ENCODE results near the gene PCNX3. TPM values are rescaled to one million over a fixed set of nuclear protein-coding genes. Genes with fewer than 3 reads are reported as not detected.
"Not testable (repeated sequence)": the region's sequence is repeated elsewhere in the genome, so short reads cannot be mapped to it uniquely, and the experiment has no call there.

The PCNX3 gene
- total RNA-seq, 1 experiment from 2014 or later: 72.8 TPM

DNA sequence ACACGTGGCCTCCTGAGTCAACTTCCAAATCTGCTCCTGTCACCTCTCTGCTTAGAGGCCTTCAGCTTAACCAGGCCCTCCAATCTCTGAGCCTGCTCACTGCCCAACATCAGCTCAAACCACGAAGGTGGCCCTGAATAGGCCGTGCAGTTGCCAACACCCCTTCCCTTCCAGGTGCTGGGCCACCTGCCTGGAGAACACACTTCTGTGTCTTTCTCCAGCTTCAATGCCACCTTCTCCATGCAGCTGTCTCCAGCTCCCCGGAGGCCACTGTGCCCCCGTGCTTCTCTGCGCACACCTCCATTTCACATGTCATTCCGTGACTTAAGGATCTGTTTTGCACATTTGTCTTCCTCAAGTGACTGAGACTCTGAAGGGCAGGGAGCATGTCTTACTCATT, 41.9 kb downstream of the PCNX3 start:
- Mint-ChIP-seq H3K27me3 (ENCODE audit: unreplicated experiment) (no peaks in the 10 kb centered on the region), H3K36me3 (ENCODE audit: insufficient read depth, unreplicated experiment) (peaks cover 85% of the 10 kb centered on the region), H3K4me3 (ENCODE audit: low read depth, unreplicated experiment) (no peak overlapping the region), H3K4me1 (ENCODE audit: low read depth, unreplicated experiment) (peaks cover 14% of the 10 kb centered on the region), H3K9me3 (ENCODE audit: low read depth, unreplicated experiment) (no peaks in the 10 kb centered on the region), H3K27ac (ENCODE audit: unreplicated experiment) (no peak overlapping the region)
- DNase-seq: no peak
- CTCF ChIA-PET: interaction anchor here (0.5 kb wide), 1 partner anchor 40 kb away, joined by 3 read pairs; no protein-coding TSS in a partner anchor
- no TSS peak for BruUV-seq (replicated peaks)
- TF ChIP-seq, protein P1, sequence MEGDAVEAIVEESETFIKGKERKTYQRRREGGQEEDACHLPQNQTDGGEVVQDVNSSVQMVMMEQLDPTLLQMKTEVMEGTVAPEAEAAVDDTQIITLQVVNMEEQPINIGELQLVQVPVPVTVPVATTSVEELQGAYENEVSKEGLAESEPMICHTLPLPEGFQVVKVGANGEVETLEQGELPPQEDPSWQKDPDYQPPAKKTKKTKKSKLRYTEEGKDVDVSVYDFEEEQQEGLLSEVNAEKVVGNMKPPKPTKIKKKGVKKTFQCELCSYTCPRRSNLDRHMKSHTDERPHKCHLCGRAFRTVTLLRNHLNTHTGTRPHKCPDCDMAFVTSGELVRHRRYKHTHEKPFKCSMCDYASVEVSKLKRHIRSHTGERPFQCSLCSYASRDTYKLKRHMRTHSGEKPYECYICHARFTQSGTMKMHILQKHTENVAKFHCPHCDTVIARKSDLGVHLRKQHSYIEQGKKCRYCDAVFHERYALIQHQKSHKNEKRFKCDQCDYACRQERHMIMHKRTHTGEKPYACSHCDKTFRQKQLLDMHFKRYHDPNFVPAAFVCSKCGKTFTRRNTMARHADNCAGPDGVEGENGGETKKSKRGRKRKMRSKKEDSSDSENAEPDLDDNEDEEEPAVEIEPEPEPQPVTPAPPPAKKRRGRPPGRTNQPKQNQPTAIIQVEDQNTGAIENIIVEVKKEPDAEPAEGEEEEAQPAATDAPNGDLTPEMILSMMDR (IDR thresholded peaks at IDR 0.05; ENCODE audit: unreplicated experiment): no peak
- intact Hi-C loops (cut with micrococcal nuclease; ENCODE audit: unreplicated experiment): no loop called here

DNA sequence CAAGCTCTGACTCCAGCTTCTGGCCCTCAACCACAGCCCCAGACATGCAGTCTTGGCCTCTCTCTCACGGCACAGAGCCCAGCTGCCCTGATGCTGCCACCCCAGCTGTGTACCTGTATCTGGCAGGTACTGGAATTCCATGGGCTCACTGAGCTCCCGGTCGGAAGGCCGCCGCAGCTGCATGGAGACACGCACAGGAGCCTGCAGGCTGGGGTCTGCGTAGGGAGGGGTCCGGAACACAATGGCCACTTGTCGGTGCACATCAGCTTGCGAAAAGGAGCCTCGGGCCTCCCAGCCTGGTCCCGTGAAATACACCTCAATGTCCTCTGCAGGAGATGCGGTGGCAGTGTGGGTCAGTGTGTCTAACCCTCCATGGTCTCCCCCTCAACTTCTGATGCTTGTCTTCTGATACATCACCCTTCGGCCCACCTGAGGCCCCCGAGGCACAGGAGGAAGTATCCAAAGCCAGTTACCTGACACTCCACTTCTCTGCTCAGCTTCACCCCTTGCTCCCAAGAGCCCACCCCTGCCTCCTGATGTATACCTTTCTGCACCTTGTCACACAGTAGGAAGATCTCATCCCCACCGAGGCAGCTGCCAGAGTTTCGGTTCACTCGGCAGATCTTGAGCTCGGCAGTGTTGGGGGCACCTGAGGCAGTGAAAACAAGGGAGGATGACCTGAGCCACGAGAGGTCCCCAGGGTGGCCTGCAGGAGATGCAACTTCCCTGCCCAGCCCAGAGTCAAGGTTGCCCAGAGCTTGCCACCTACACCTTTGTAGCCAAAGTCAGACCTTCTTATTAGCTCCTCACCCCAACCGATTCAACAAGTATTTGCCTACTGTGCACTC, 42.8 kb downstream of the PCNX3 start:
- peaks cover 6% of the 10 kb centered on the region for H3K4me1 Mint-ChIP-seq (ENCODE audit: low read depth, unreplicated experiment)
- no TSS peak for BruUV-seq (replicated peaks)
- intact Hi-C loops (cut with micrococcal nuclease; ENCODE audit: unreplicated experiment): no loop called here
- H3K9me3 Mint-ChIP-seq (ENCODE audit: low read depth, unreplicated experiment): no peaks in the 10 kb centered on the region
- CTCF ChIA-PET: no interaction called here
- H3K27me3 Mint-ChIP-seq (ENCODE audit: unreplicated experiment): no peaks in the 10 kb centered on the region
- DNase-seq: no peak
- TF ChIP-seq, protein P1 (IDR thresholded peaks at IDR 0.05; ENCODE audit: unreplicated experiment): no peak
- no peak overlapping the region for H3K27ac Mint-ChIP-seq (ENCODE audit: unreplicated experiment)
- H3K4me3 Mint-ChIP-seq (ENCODE audit: low read depth, unreplicated experiment): no peak overlapping the region
- peaks cover 84% of the 10 kb centered on the region for H3K36me3 Mint-ChIP-seq (ENCODE audit: insufficient read depth, unreplicated experiment)

GRCh38 chr11:65660038-65660437, 44.5 kb downstream of the PCNX3 start:
- no peak for DNase-seq
- Mint-ChIP-seq H3K27me3 (ENCODE audit: unreplicated experiment) (no peaks in the 10 kb centered on the region), H3K36me3 (ENCODE audit: insufficient read depth, unreplicated experiment) (peaks cover 77% of the 10 kb centered on the region), H3K4me1 (ENCODE audit: low read depth, unreplicated experiment) (peaks cover 8% of the 10 kb centered on the region), H3K9me3 (ENCODE audit: low read depth, unreplicated experiment) (no peaks in the 10 kb centered on the region), H3K27ac (ENCODE audit: unreplicated experiment) (no peak overlapping the region), H3K4me3 (ENCODE audit: low read depth, unreplicated experiment) (no peak overlapping the region)
- intact Hi-C loops (cut with micrococcal nuclease; ENCODE audit: unreplicated experiment): no loop called here
- TF ChIP-seq, protein P1 (IDR thresholded peaks at IDR 0.05; ENCODE audit: unreplicated experiment): no peak
- BruUV-seq (replicated peaks): no TSS peak
- CTCF ChIA-PET: no interaction called here

DNA sequence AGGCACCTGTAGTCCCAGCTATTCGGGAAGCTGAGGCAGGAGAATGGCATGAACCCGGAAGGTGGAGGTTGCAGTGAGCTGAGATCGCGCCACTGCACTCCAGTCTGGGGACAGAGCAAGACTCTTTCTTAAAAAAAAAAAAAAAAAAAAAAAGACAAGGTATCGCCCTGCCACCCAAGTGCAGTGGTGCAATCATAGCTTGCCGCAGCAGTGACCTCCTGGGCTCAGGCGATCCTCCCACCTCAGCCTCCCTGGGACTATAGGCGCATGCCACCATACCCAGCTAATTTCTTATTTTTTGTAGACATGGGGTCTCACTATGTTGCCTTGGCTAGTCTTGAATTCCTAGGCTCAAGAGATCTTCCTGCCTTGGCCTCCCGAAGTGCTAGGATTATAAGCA, 45.3 kb downstream of the PCNX3 start:
- intact Hi-C loops (cut with micrococcal nuclease; ENCODE audit: unreplicated experiment); H3K4me1 Mint-ChIP-seq (ENCODE audit: low read depth, unreplicated experiment); H3K9me3 Mint-ChIP-seq (ENCODE audit: low read depth, unreplicated experiment); CTCF ChIA-PET; H3K27me3 Mint-ChIP-seq (ENCODE audit: unreplicated experiment); DNase-seq; H3K27ac Mint-ChIP-seq (ENCODE audit: unreplicated experiment); BruUV-seq (replicated peaks): not testable (repeated sequence)
- H3K4me3 Mint-ChIP-seq (ENCODE audit: low read depth, unreplicated experiment): peak overlapping the region; percentile 78
- peaks cover 68% of the 10 kb centered on the region for H3K36me3 Mint-ChIP-seq (ENCODE audit: insufficient read depth, unreplicated experiment)

All from Calu3 (cell line).